Keratinocyte (primary cell): ENCODE measurements around the gene LSM12. TPM values are rescaled to one million over a fixed set of nuclear protein-coding genes. Genes with fewer than 3 reads are reported as not detected.

Experiments used
- DNase-seq: peaks from one replicate; pipeline ENCODE4 v3.0.0-alpha.2; 2011; ENCODE audit warnings: low read depth, missing footprints, low spot score
- FAIRE-seq: peaks from 2 replicates; lab custom pipeline; 2011; peaks lifted over from hg19 to GRCh38; lab: Jason Lieb, UNC
- H2AFZ ChIP-seq: 2 replicates; pipeline ENCODE4 v1.6.0; 2012; ENCODE audit warnings: low read length, control low read depth, inconsistent platforms; ENCODE audit not compliant: control insufficient read depth
- H3K27ac ChIP-seq: 2 replicates; pipeline ENCODE4 v1.5.1; 2011; ENCODE audit warnings: low read length; ENCODE audit not compliant: control insufficient read depth, insufficient read depth
- H3K27me3 ChIP-seq: 3 replicates; pipeline ENCODE4 v1.6.0; 2011; ENCODE audit warnings: low read length; ENCODE audit not compliant: control insufficient read depth, insufficient read depth; ENCODE audit errors: extremely low read depth
- H3K36me3 ChIP-seq, 2 experiments: 2 replicates in 1 of 2; 3 replicates in 1 of 2; pipeline ENCODE4 v1.5.1; 2011; ENCODE audit warnings: low read length in 2 of 2, mild to moderate bottlenecking in 1 of 2; ENCODE audit not compliant: control insufficient read depth in 2 of 2, insufficient read depth in 2 of 2; ENCODE audit errors: extremely low read depth in 1 of 2
- H3K4me1 ChIP-seq: 3 replicates; pipeline ENCODE4 v1.5.1; 2011; ENCODE audit warnings: low read length; ENCODE audit not compliant: control insufficient read depth, insufficient read depth; ENCODE audit errors: extremely low read depth
- H3K4me2 ChIP-seq: 3 replicates; pipeline ENCODE4 v1.6.0; 2011; ENCODE audit warnings: low read depth, low read length; ENCODE audit not compliant: control insufficient read depth, insufficient read depth; ENCODE audit errors: extremely low read depth
- H3K4me3 ChIP-seq, 3 experiments: fragments of 200-600 bp in 1 of 3; sonication (generic) in 1 of 3; 2 replicates in 2 of 3; 3 replicates in 1 of 3; pipeline ENCODE4 v1.5.1; 2011 to 2016; ENCODE audit warnings: low read length in 3 of 3, mild to moderate bottlenecking in 3 of 3, control low read depth in 2 of 3, inconsistent platforms in 1 of 3, low read depth in 1 of 3, mixed read lengths in 1 of 3, mixed run types in 1 of 3, moderate library complexity in 1 of 3; ENCODE audit not compliant: control insufficient read depth in 2 of 3, insufficient read depth in 2 of 3; ENCODE audit errors: extremely low read depth in 1 of 3
- H3K79me2 ChIP-seq: 2 replicates; pipeline ENCODE4 v1.6.0; 2012; ENCODE audit warnings: low read length; ENCODE audit not compliant: control insufficient read depth, insufficient read depth
- H3K9ac ChIP-seq: 3 replicates; pipeline ENCODE4 v1.6.0; 2011; ENCODE audit warnings: low read length; ENCODE audit not compliant: control insufficient read depth, insufficient read depth; ENCODE audit errors: extremely low read depth
- H3K9me1 ChIP-seq: 3 replicates; pipeline ENCODE4 v1.6.0; 2011; ENCODE audit warnings: low read length; ENCODE audit not compliant: control insufficient read depth, insufficient read depth; ENCODE audit errors: extremely low read depth
- H3K9me3 ChIP-seq: 2 replicates; pipeline ENCODE4 v1.5.1; 2012; ENCODE audit warnings: low read depth, low read length; ENCODE audit not compliant: control insufficient read depth
- H4K20me1 ChIP-seq: 3 replicates; pipeline ENCODE4 v1.6.0; 2011; ENCODE audit warnings: low read length; ENCODE audit not compliant: control insufficient read depth, insufficient read depth; ENCODE audit errors: extremely low read depth
- EZH2 ChIP-seq: IDR thresholded peaks from one replicate; pipeline ENCODE4 v1.6.1; 2012; ENCODE audit warnings: inconsistent platforms, mild to moderate bottlenecking, low read length, moderate library complexity
- dilution Hi-C: fragments of 300-500 bp; cut with MboI; formaldehyde crosslinking; loops from one replicate; pipeline ENCODE4 v1.7.0; 2020; ENCODE audit warnings: low sequenced_read_pairs; ENCODE audit not compliant: extremely low pct_ligation_motif_present
- polyA plus RNA-seq, 5 experiments: library from polyadenylated mRNA; depleted of rRNA in 3 of 5; stranded (reverse) in 3 of 5; stranded (forward) in 1 of 5; unstranded in 1 of 5; fragments of >200 nt; gene quantifications; 1 replicate in 1 of 5; 2 replicates in 3 of 5; 3 replicates in 1 of 5; pipeline versions ENCODE4 v1.2.1 to v1.2.3, GENCODE V29; 2011 to 2012; ENCODE audit warnings: missing spikeins in 2 of 5, low read depth in 1 of 5, low replicate concordance in 1 of 5
- TF ChIP-seq, protein P1 (sequence below), 3 experiments: IDR thresholded peaks in 1 of 3; conservative IDR thresholded peaks in 1 of 3; optimal IDR thresholded peaks in 1 of 3; 2 replicates in 2 of 3; 3 replicates in 1 of 3; pipeline versions ENCODE3 to v1.5.1; 2011; ENCODE audit warnings: low read length in 3 of 3, mild to moderate bottlenecking in 3 of 3, moderate library complexity in 2 of 3, control low read depth in 1 of 3, inconsistent platforms in 1 of 3; ENCODE audit not compliant: insufficient read depth in 2 of 3; ENCODE audit errors: extremely low read depth in 1 of 3

LSM12 gene
- polyA plus RNA-seq, 1 donor (not counting 4 experiments of a cell fraction or from before 2014, with no cell fraction given), result 49.5 TPM

GRCh38 chr17:44045486-44045885 lies 21.0 kb downstream of the LSM12 start:
- peaks cover 8% of the 10 kb centered on the region in 2 experiments for H3K36me3 ChIP-seq
- H3K4me3 ChIP-seq, result no peak overlapping the region
- no peak overlapping the region for H2AFZ ChIP-seq
- peaks cover 8% of the 10 kb centered on the region for H4K20me1 ChIP-seq
- no peak for DNase-seq
- H3K9ac ChIP-seq, result no peak overlapping the region
- H3K27me3 ChIP-seq, result no peaks in the 10 kb centered on the region
- dilution Hi-C loops, result no loop called here
- FAIRE-seq, result no peak
- H3K9me3 ChIP-seq, result no peaks in the 10 kb centered on the region
- H3K79me2 ChIP-seq, result peaks cover 72% of the 10 kb centered on the region
- no peak for TF ChIP-seq EZH2
- TF ChIP-seq, protein P1, sequence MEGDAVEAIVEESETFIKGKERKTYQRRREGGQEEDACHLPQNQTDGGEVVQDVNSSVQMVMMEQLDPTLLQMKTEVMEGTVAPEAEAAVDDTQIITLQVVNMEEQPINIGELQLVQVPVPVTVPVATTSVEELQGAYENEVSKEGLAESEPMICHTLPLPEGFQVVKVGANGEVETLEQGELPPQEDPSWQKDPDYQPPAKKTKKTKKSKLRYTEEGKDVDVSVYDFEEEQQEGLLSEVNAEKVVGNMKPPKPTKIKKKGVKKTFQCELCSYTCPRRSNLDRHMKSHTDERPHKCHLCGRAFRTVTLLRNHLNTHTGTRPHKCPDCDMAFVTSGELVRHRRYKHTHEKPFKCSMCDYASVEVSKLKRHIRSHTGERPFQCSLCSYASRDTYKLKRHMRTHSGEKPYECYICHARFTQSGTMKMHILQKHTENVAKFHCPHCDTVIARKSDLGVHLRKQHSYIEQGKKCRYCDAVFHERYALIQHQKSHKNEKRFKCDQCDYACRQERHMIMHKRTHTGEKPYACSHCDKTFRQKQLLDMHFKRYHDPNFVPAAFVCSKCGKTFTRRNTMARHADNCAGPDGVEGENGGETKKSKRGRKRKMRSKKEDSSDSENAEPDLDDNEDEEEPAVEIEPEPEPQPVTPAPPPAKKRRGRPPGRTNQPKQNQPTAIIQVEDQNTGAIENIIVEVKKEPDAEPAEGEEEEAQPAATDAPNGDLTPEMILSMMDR (optimal IDR thresholded peaks at IDR 0.05 in 1 of 3, IDR thresholded peaks at IDR 0.05 in 1 of 3, conservative IDR thresholded peaks at IDR 0.05 in 1 of 3; ENCODE audit: extremely low read depth in 1 of 3, insufficient read depth in 2 of 3, low read length in 3 of 3), result no peak
- H3K4me1 ChIP-seq, result peaks cover 21% of the 10 kb centered on the region
- H3K9me1 ChIP-seq, result no peaks in the 10 kb centered on the region
- H3K27ac ChIP-seq, result no peak overlapping the region
- H3K4me2 ChIP-seq, result no peak overlapping the region

DNA sequence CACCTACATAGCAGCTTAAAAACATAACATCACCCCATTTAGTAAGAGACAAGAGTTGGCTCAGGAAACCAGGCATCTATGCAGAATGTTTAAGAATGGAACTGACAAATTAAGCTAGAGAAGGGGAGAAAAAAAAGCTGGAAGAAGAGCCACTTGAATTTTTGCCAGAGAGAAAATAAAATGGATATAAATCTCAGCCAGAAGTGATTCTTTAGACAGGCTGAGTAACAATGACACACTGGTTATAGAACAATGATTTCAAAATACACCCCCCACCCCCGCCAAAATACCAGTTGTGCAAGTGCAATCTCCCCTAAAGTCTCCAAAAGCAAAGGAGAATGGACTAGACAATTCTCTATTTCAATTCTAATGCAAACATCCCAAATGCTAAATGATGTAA lies 22.4 kb downstream of the LSM12 start:
- dilution Hi-C loops, result no loop called here
- FAIRE-seq (no peak), DNase-seq (no peak)
- no peak overlapping the region for H3K4me3 ChIP-seq
- no peak overlapping the region for H3K27ac ChIP-seq
- H3K27me3 ChIP-seq, result no peaks in the 10 kb centered on the region
- TF ChIP-seq, protein P1 (optimal IDR thresholded peaks at IDR 0.05 in 1 of 3, IDR thresholded peaks at IDR 0.05 in 1 of 3, conservative IDR thresholded peaks at IDR 0.05 in 1 of 3; ENCODE audit: extremely low read depth in 1 of 3, insufficient read depth in 2 of 3, low read length in 3 of 3), result no peak
- TF ChIP-seq EZH2, result no peak
- no peak overlapping the region for H3K4me2 ChIP-seq
- H3K9me1 ChIP-seq, result no peaks in the 10 kb centered on the region
- H3K36me3 ChIP-seq, result peaks cover 2 to 7% of the 10 kb centered on the region in 2 experiments
- H2AFZ ChIP-seq, result no peak overlapping the region
- H3K4me1 ChIP-seq, result peaks cover 30% of the 10 kb centered on the region
- no peak overlapping the region for H3K9ac ChIP-seq
- H3K79me2 ChIP-seq, result peaks cover 65% of the 10 kb centered on the region
- H3K9me3 ChIP-seq, result no peaks in the 10 kb centered on the region
- peaks cover 8% of the 10 kb centered on the region for H4K20me1 ChIP-seq
